ENCODE data around the gene CDH22. TPM values are rescaled to one million over a fixed set of nuclear protein-coding genes. Genes with fewer than 3 reads are reported as not detected.

CDH22 gene
- not detected for total RNA-seq
- not detected for polyA plus RNA-seq
- long read RNA-seq, donor 1: 0 reads
- long read RNA-seq, donor 2: 0 reads

DNA sequence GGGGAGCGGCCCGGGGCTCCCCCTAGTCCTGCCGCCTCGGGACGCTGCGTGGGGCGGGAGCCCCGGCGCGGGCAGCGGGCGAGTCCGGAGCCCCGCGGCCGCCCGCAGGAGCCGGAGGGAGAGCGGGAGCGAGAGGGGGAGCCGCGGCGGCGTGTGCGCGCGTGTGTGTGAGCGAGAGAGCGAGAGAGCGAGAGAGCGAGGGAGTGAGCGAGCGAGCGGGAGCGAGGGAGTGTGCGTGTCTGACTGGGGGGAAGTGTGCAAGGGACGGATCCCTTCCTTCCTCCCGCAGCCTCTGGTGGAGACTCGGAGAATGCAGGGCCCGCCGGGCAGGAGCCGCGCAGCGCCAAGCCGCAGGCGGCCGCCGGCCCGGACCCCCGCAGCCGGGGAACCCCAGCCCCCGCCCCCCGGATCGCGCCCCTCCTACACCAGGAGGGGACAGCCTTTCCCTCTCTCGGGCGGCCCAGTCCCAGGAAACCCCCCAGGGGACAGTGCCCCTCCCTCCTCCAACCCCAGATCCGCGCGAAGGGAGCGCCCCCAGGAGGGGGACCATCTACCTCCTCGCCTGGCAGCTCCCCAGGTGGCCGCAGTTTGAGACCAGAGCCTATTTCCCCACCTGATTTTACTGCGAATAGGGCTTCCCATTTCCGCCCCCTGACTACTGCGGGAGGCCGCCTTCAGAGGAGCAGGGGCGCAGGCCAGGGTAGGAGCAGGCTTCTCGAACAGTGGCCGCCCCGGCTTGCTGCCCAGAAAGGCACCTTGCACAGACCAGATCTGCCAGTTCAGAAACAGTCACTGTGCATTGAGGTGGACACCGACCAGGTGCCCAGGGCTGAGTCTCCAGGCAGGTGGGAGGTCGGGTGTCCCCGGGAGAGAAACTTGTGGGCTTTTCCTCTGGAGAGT lies at the start of gene CDH22:
Gene CDH22, minus strand, starts transcription at position 241 of the 900 bp plus-strand sequence. CDS start 57,204 bp downstream, outside the sequence.
- peak in 7 of 11 experiments; percentile 16 to 53 (median 45) for TF ChIP-seq CTCF (IDR thresholded peaks at IDR 0.05 in 8 of 11, conservative IDR thresholded peaks at IDR 0.05 in 3 of 11)
- no peak for TF ChIP-seq POLR2AphosphoS5 (IDR thresholded peaks at IDR 0.05)
- 1 to 2% (median 1%) methylated on average over 42 to 74 of the region's 74 CpGs for WGBS, 5 donors
- H3K36me3 ChIP-seq: no peaks in the 10 kb centered on the region
- intact Hi-C loops (cut with DNase I; ENCODE audit: low total_unique reads): loop anchor here (5.0 kb wide), 1 partner anchor 176 kb away; no protein-coding TSS in a partner anchor
- H3K4me1 ChIP-seq: peaks cover 9 to 38% (median 30%) of the 10 kb centered on the region in 6 donors
- DNase-seq: no peak
- peaks cover 7 to 100% (median 69%) of the 10 kb centered on the region in 7 donors for H3K27me3 ChIP-seq (replicated peaks in 1 of 7)
- peak within 1 kb of the TSS; percentile 30 to 73 (median 50) for H3K4me3 ChIP-seq
- H3K9me3 ChIP-seq: no peaks in the 10 kb centered on the region
- no peak within 1 kb of the TSS for H3K27ac ChIP-seq

DNA sequence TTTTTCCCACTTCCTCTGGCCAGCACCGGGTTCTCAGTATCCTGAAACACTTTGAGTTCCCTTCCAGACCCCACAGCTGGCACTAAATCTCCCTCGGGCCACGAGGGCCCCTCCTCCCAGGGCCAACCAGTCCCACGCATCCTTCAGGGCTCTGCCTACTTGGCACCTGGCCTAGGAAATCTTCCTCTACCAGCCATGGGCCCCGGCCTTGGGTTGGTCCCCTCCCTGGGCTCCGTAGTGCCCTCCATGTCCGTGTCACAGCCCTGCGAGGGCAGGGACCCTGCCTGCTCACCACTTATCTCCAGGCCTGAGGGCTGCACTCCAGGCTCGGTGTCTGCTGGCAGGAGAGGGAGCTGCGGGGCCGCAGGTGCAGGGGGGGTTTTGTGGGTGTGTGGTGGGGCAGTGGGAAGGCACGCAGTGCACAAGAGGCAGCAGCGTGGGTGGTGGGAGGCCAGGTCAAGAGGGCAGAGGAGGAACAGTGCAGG lies 48.8 kb upstream of the CDH22 start:
- peaks cover 27 to 64% (median 61%) of the 10 kb centered on the region in 6 donors for H3K4me1 ChIP-seq
- peak overlapping the region in 1 of 8 donors; percentile 8 for H3K4me3 ChIP-seq
- intact Hi-C loops (cut with DNase I; ENCODE audit: low total_unique reads): no loop called here
- WGBS, 5 donors: 9 to 29% (median 13%) methylated on average over 8 to 13 of the region's 13 CpGs
- peak; percentile 84 for DNase-seq
- peaks cover 0 to 96% (median 17%) of the 10 kb centered on the region in 6 donors for H3K36me3 ChIP-seq
- TF ChIP-seq POLR2AphosphoS5 (IDR thresholded peaks at IDR 0.05) (peak; percentile 53 to 80 (median 74)), POLR2A (IDR thresholded peaks at IDR 0.05) (no peak)
- no peaks in the 10 kb centered on the region for H3K9me3 ChIP-seq
- no peaks in the 10 kb centered on the region for H3K27me3 ChIP-seq (replicated peaks in 1 of 7)
- H3K27ac ChIP-seq: peak overlapping the region in 6 of 8 donors; percentile 39 to 65 (median 52)

- Histone ChIP-seq H3K27me3 (replicated peaks in 1 of 7) (no peaks in the 10 kb centered on the region), H3K4me1 (peaks cover 20 to 58% (median 54%) of the 10 kb centered on the region in 6 donors), H3K36me3 (peaks cover 0 to 96% (median 23%) of the 10 kb centered on the region in 6 donors), H3K9me3 (no peaks in the 10 kb centered on the region), H3K27ac (peak overlapping the region in 6 of 8 donors; percentile 39 to 65 (median 52)), H3K4me3 (peak overlapping the region in 1 of 8 donors; percentile 8)
- 67 to 79% (median 70%) methylated on average over 17 to 23 of the region's 23 CpGs for WGBS, 5 donors
- intact Hi-C loops (cut with DNase I; ENCODE audit: low total_unique reads): no loop called here
- no peak for DNase-seq
- TF ChIP-seq CTCF (IDR thresholded peaks at IDR 0.05 in 8 of 11, conservative IDR thresholded peaks at IDR 0.05 in 3 of 11): no peak
- peak in 2 of 3 donors; percentile 36 to 73 for TF ChIP-seq POLR2AphosphoS5 (IDR thresholded peaks at IDR 0.05)
These were observed 48.1 kb upstream of the CDH22 start for GRCh38 chr20:46356195-46357029.

DNA sequence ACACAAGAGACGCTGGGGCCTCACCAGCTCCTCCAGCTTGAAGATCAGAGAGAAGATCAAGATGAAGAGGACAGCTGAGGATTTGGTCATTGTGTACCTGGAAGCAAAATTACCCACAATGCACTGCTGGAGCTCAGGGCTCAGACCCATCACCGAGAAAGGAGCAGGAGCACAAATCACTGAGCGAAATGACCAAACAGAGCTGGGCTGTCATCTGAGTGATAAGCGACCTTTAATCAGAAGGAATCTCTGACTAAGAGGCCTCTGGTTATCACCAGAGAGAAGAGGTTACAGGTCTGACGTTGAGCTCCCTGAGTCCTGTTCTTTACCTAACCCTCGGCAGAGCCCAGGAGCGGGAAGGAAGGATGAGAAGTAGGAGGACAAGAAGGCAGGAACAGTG lies 47.5 kb upstream of the CDH22 start:
- DNase-seq: no peak
- Histone ChIP-seq H3K27me3 (replicated peaks in 1 of 7) (no peaks in the 10 kb centered on the region), H3K27ac (peak overlapping the region in 2 of 8 donors; percentile 2 to 51), H3K36me3 (peaks cover 0 to 98% (median 28%) of the 10 kb centered on the region in 6 donors), H3K9me3 (no peaks in the 10 kb centered on the region), H3K4me3 (no peak overlapping the region), H3K4me1 (peaks cover 20 to 58% (median 50%) of the 10 kb centered on the region in 6 donors)
- no peak for TF ChIP-seq POLR2A (IDR thresholded peaks at IDR 0.05)
- no peak for TF ChIP-seq POLR2AphosphoS5 (IDR thresholded peaks at IDR 0.05)
- TF ChIP-seq CTCF (IDR thresholded peaks at IDR 0.05 in 8 of 11, conservative IDR thresholded peaks at IDR 0.05 in 3 of 11): no peak
- WGBS, 5 donors: 86 to 95% (median 91%) methylated on average over 7 of the region's 7 CpGs
- intact Hi-C loops (cut with DNase I; ENCODE audit: low total_unique reads): no loop called here

Measured in spleen (tissue), 13 donors.